ENCODE measurements around the gene COQ10A. TPM values are rescaled to one million over a fixed set of nuclear protein-coding genes. Genes with fewer than 3 reads are reported as not detected.

The COQ10A gene
- total and polyA plus RNA-seq, 12 donors: 55.5 to 258 (median 147) TPM

DNA sequence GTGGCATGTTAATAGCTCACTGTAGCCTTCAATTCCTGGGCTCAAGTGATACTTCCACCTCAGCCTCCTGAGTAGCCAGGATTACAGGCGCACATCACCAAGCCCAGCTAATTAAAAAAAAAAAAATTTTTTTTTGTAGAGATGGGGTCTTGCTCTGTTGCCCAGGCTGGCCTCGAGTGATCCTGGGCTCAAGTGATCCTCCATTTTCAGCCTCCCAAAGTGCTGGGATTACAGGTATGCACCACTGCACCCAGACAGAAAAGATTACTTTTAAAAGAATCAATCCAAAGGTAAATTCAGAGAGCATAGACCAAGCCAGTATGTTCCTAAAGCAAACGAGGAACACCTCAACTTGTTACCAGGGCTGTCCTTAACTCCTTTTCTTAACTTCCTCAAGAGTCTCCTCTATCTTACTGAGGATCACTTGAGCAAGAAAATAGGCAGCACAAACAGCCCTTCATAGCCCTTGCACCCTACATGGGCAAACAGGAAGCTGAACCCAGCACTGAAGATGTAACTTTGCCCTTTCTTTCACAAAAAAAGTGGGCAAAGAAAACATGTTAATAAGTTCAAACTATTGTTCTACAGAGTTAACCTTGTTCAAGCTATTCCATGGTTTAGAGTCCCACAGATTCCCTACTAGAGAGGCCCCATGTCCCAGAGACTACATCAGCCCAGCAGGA is 22.1 kb downstream of the COQ10A start:
- no peaks in the 10 kb centered on the region for H3K27me3 ChIP-seq
- ATAC-seq (no peak), DNase-seq (no peak)
- H3K4me3 ChIP-seq: no peak overlapping the region
- TF ChIP-seq, protein P1, sequence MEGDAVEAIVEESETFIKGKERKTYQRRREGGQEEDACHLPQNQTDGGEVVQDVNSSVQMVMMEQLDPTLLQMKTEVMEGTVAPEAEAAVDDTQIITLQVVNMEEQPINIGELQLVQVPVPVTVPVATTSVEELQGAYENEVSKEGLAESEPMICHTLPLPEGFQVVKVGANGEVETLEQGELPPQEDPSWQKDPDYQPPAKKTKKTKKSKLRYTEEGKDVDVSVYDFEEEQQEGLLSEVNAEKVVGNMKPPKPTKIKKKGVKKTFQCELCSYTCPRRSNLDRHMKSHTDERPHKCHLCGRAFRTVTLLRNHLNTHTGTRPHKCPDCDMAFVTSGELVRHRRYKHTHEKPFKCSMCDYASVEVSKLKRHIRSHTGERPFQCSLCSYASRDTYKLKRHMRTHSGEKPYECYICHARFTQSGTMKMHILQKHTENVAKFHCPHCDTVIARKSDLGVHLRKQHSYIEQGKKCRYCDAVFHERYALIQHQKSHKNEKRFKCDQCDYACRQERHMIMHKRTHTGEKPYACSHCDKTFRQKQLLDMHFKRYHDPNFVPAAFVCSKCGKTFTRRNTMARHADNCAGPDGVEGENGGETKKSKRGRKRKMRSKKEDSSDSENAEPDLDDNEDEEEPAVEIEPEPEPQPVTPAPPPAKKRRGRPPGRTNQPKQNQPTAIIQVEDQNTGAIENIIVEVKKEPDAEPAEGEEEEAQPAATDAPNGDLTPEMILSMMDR (IDR thresholded peaks at IDR 0.05): no peak
- 81 to 89% methylated on average over 3 of the region's 3 CpGs for WGBS, 2 donors
- H3K27ac ChIP-seq: peak overlapping the region in 1 of 10 donors; percentile 7
- H3K36me3 ChIP-seq: peaks cover 0 to 93% (median 17%) of the 10 kb centered on the region in 9 donors
- no peaks in the 10 kb centered on the region for H3K9me3 ChIP-seq
- H3K4me1 ChIP-seq: peaks cover 0 to 62% (median 46%) of the 10 kb centered on the region in 9 donors
- intact Hi-C loops (cut with DNase I): no loop called here

DNA sequence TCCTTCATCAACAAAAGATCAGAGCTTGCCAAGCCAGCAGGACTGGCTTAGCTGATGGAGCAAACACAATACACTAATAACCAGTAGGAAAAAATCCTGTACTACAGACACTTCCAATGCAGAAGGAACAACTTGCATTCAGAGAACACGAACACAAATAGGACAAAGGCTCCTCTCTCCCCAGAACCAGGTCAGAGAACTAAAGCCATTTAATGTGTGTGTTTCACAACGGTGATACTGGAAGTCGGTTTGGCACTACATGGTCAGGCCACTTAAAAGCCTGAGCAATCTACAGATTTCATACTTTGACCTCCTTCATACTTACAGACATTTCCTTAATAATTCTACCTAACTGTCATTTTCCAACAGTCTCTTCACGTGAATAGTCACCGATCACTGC is 27.1 kb downstream of the COQ10A start:
- intact Hi-C loops (cut with DNase I): loop anchor here in 1 of 10 donors (2.0 kb wide), 1 partner anchor 27 kb away; the partner anchor contains the start of gene COQ10A
- H3K9me3 ChIP-seq: no peaks in the 10 kb centered on the region
- ATAC-seq (peak in 2 of 8 donors; percentile 34 to 55), DNase-seq (no peak)
- H3K4me3 ChIP-seq: no peak overlapping the region
- TF ChIP-seq, protein P1 (IDR thresholded peaks at IDR 0.05): no peak
- peaks cover 11 to 77% (median 58%) of the 10 kb centered on the region in 9 donors for H3K4me1 ChIP-seq
- 53 to 66% methylated on average over 5 of the region's 5 CpGs for WGBS, 2 donors
- H3K36me3 ChIP-seq: peaks cover 0 to 90% (median 9%) of the 10 kb centered on the region in 9 donors
- H3K27me3 ChIP-seq: no peaks in the 10 kb centered on the region
- H3K27ac ChIP-seq: peak overlapping the region in 4 of 10 donors; percentile 9 to 37 (median 26)

DNA sequence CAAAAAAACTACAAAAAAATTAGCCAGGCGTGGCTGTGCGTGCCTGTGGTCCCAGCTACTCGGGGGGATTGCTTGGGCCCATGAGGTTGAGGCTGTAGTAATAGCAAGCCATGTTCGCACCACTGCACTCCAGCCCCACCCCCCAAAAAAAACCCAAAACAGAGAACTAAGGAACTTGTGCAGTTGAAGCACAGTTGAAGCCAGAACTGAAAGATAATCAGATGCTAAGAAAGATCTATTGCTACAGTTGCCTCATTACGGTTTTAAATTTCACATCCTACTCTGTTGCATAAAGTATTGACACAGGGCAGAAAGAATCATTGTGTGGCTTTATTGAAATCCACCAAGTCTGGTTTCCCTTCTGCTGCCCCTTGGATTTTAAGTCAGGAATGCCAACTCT is 29.6 kb downstream of the COQ10A start:
- Histone ChIP-seq H3K4me3 (no peak overlapping the region), H3K36me3 (peaks cover 0 to 65% (median 8%) of the 10 kb centered on the region in 9 donors), H3K4me1 (peaks cover 17 to 88% (median 68%) of the 10 kb centered on the region in 9 donors), H3K27me3 (no peaks in the 10 kb centered on the region), H3K9me3 (no peaks in the 10 kb centered on the region), H3K27ac (peak overlapping the region in 1 of 10 donors; percentile 25)
- no peak for DNase-seq
- WGBS, 2 donors: 69 to 80% methylated on average over 5 of the region's 5 CpGs
- intact Hi-C loops (cut with DNase I): no loop called here
- ATAC-seq: no peak
- TF ChIP-seq, protein P1 (IDR thresholded peaks at IDR 0.05): no peak

DNA sequence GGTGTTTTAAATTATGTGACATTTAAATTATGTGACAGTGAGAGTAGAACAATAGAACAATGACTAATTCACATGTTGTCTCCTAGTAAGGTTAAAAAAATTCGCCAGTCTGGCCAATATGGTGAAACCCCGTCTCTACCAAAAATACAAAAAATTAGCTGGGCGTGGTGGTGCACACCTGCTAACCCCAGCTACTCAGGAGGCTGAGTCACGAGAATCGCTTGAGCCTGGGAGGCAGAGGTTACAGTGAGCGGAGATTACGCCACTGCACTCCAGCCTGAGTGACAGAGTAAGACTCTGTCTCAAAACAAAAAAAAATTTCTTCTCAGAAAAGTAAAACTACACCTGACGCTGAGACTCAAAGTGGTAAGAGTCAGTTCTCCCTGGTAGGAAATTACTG is 30.7 kb downstream of the COQ10A start:
- no peaks in the 10 kb centered on the region for H3K27me3 ChIP-seq
- TF ChIP-seq, protein P1 (IDR thresholded peaks at IDR 0.05): no peak
- peaks cover 19 to 87% (median 71%) of the 10 kb centered on the region in 9 donors for H3K4me1 ChIP-seq
- no peak overlapping the region for H3K4me3 ChIP-seq
- peak overlapping the region in 3 of 10 donors; percentile 46 to 100 (median 97) for H3K27ac ChIP-seq
- ATAC-seq: no peak
- no peaks in the 10 kb centered on the region for H3K9me3 ChIP-seq
- no peak for DNase-seq
- 90 to 94% methylated on average over 8 of the region's 8 CpGs for WGBS, 2 donors
- intact Hi-C loops (cut with DNase I): no loop called here
- H3K36me3 ChIP-seq: peaks cover 0 to 54% (median 4%) of the 10 kb centered on the region in 9 donors

Data from heart right ventricle (tissue), 16 donors.